ENCODE data around the gene EFCAB14. TPM values are rescaled to one million over a fixed set of nuclear protein-coding genes. Genes with fewer than 3 reads are reported as not detected.

The EFCAB14 gene
- total and polyA plus RNA-seq, 10 of the 15 experiments (the other 5 are each of a cell fraction or from before 2014, with no cell fraction given), result 7.8 to 66.0 (median 41.6) TPM

DNA sequence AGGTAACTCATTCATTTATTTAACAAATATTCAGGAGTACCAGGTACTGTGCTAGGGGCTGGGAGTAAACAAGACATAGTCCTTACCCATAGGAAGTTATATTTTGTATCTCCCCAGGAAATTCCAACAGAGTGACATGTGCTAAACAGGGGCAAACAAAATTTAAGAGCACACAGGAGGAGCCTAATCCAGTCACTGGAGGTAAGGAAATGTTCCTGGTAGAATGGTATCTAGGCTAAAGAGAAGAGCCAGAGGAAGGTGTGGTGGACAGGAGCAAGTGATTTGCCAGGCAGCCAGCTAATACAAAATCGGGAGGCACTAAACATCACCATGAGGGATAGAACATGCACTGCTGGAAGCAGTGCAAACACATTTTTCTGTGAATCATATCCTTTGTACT is 36.9 kb downstream of the EFCAB14 start:
- POLR2A ChIA-PET, result interaction anchor here (0.8 kb wide), 1 partner anchor 15 kb away, joined by 4 read pairs; no protein-coding TSS in a partner anchor
- H3K79me2 ChIP-seq (ENCODE audit: control insufficient read depth, insufficient read depth, low read length), result no peaks in the 10 kb centered on the region
- no peaks in the 10 kb centered on the region for H3K27me3 ChIP-seq (replicated peaks in 1 of 2; ENCODE audit: control insufficient read depth in 2 of 2, insufficient read depth in 2 of 2, low read length in 1 of 2)
- peaks cover 7 to 32% of the 10 kb centered on the region in 2 experiments for H3K36me3 ChIP-seq (ENCODE audit: control insufficient read depth in 2 of 2, insufficient read depth in 2 of 2, low read length in 1 of 2)
- intact Hi-C loops (cut with micrococcal nuclease; ENCODE audit: unreplicated experiment), result no loop called here
- in situ Hi-C loops (cut with MboI), result no loop called here
- no peak overlapping the region for H3K4me3 ChIP-seq
- no peak overlapping the region for H3K9ac ChIP-seq (ENCODE audit: control insufficient read depth, insufficient read depth, low read length)
- BruUV-seq (replicated peaks), result no TSS peak
- no peaks in the 10 kb centered on the region for H3K9me3 ChIP-seq (replicated peaks; ENCODE audit: control insufficient read depth, insufficient read depth, low read length)
- FAIRE-seq (no peak), DNase-seq (ENCODE audit: low read depth, low spot score) (no peak), ATAC-seq (no peak)
- SMC1A ChIA-PET (ENCODE audit: uncharacterized antibody, unreplicated experiment), result no interaction called here
- H2AFZ ChIP-seq (ENCODE audit: control insufficient read depth, low read depth, low read length), result no peak overlapping the region
- TF ChIP-seq SMAD1 (IDR thresholded peaks at IDR 0.05; ENCODE audit: low read depth, partially characterized antibody), result no peak
- TF ChIP-seq STAT1 (conservative IDR thresholded peaks at IDR 0.05), result no peak
- no peak for TF ChIP-seq SMARCA5 (IDR thresholded peaks at IDR 0.05)
- TF ChIP-seq, protein P1, sequence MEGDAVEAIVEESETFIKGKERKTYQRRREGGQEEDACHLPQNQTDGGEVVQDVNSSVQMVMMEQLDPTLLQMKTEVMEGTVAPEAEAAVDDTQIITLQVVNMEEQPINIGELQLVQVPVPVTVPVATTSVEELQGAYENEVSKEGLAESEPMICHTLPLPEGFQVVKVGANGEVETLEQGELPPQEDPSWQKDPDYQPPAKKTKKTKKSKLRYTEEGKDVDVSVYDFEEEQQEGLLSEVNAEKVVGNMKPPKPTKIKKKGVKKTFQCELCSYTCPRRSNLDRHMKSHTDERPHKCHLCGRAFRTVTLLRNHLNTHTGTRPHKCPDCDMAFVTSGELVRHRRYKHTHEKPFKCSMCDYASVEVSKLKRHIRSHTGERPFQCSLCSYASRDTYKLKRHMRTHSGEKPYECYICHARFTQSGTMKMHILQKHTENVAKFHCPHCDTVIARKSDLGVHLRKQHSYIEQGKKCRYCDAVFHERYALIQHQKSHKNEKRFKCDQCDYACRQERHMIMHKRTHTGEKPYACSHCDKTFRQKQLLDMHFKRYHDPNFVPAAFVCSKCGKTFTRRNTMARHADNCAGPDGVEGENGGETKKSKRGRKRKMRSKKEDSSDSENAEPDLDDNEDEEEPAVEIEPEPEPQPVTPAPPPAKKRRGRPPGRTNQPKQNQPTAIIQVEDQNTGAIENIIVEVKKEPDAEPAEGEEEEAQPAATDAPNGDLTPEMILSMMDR (IDR thresholded peaks at IDR 0.05 in 2 of 3, conservative IDR thresholded peaks at IDR 0.05 in 1 of 3; ENCODE audit: control insufficient read depth in 2 of 3, extremely low read depth in 1 of 3, insufficient read depth in 1 of 3, low read depth in 3 of 3, low read length in 3 of 3), result no peak
- TF ChIP-seq ATF7 (IDR thresholded peaks at IDR 0.05; ENCODE audit: low read depth), result no peak
- TF ChIP-seq SIN3A (IDR thresholded peaks at IDR 0.05; ENCODE audit: low read depth, low read length), result no peak
- no peak for TF ChIP-seq TBL1XR1 (IDR thresholded peaks at IDR 0.05; ENCODE audit: low read depth, low read length)
- TF ChIP-seq HDGF (IDR thresholded peaks at IDR 0.05), result no peak
- TF ChIP-seq ASH2L (IDR thresholded peaks at IDR 0.05; ENCODE audit: borderline replicate concordance, low read depth), result no peak
- TF ChIP-seq NFYB (IDR thresholded peaks at IDR 0.05; ENCODE audit: insufficient read depth, low read depth, low read length), result no peak
- TF ChIP-seq LARP7 (IDR thresholded peaks at IDR 0.05), result no peak
- TF ChIP-seq, protein P2, sequence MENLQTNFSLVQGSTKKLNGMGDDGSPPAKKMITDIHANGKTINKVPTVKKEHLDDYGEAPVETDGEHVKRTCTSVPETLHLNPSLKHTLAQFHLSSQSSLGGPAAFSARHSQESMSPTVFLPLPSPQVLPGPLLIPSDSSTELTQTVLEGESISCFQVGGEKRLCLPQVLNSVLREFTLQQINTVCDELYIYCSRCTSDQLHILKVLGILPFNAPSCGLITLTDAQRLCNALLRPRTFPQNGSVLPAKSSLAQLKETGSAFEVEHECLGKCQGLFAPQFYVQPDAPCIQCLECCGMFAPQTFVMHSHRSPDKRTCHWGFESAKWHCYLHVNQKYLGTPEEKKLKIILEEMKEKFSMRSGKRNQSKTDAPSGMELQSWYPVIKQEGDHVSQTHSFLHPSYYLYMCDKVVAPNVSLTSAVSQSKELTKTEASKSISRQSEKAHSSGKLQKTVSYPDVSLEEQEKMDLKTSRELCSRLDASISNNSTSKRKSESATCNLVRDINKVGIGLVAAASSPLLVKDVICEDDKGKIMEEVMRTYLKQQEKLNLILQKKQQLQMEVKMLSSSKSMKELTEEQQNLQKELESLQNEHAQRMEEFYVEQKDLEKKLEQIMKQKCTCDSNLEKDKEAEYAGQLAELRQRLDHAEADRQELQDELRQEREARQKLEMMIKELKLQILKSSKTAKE (IDR thresholded peaks at IDR 0.05; ENCODE audit: low read depth, poor library complexity, severe bottlenecking), result no peak
- no peak for TF ChIP-seq HCFC1 (IDR thresholded peaks at IDR 0.05; ENCODE audit: low read length)
- no peak for TF ChIP-seq EED (IDR thresholded peaks at IDR 0.05; ENCODE audit: low read depth)
- no peak for TF ChIP-seq GABPA (IDR thresholded peaks at IDR 0.05; ENCODE audit: low read depth)
- no peak for TF ChIP-seq POU2F2 (IDR thresholded peaks at IDR 0.05; ENCODE audit: borderline replicate concordance, low read depth, low read length)
- TF ChIP-seq, protein P3, sequence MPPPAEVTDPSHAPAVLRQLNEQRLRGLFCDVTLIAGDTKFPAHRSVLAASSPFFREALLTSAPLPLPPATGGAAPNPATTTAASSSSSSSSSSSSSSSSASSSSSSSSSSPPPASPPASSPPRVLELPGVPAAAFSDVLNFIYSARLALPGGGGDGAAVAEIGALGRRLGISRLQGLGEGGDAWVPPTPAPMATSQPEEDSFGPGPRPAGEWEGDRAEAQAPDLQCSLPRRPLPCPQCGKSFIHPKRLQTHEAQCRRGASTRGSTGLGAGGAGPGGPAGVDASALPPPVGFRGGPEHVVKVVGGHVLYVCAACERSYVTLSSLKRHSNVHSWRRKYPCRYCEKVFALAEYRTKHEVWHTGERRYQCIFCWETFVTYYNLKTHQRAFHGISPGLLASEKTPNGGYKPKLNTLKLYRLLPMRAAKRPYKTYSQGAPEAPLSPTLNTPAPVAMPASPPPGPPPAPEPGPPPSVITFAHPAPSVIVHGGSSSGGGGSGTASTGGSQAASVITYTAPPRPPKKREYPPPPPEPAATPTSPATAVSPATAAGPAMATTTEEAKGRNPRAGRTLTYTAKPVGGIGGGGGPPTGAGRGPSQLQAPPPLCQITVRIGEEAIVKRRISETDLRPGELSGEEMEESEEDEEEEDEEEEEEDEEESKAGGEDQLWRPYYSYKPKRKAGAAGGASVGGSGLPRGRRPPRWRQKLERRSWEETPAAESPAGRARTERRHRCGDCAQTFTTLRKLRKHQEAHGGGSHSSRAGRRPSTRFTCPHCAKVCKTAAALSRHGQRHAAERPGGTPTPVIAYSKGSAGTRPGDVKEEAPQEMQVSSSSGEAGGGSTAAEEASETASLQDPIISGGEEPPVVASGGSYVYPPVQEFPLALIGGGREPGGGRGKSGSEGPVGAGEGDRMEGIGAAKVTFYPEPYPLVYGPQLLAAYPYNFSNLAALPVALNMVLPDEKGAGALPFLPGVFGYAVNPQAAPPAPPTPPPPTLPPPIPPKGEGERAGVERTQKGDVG (CRISPR knock-in tag; IDR thresholded peaks at IDR 0.05), result no peak
- no peak for TF ChIP-seq RELA (IDR thresholded peaks at IDR 0.05; ENCODE audit: borderline replicate concordance, partially characterized antibody)
- H4K20me1 ChIP-seq (ENCODE audit: control insufficient read depth, insufficient read depth), result no peaks in the 10 kb centered on the region
- RAD21 ChIA-PET (ENCODE audit: unreplicated experiment), result no interaction called here
- no peak overlapping the region for H3K27ac ChIP-seq (ENCODE audit: control insufficient read depth, insufficient read depth)
- CTCF ChIA-PET, result interaction anchor here (1.6 kb wide), 1 partner anchor 18 kb away, joined by 3 read pairs; no protein-coding TSS in a partner anchor
- no peak overlapping the region for H3K4me2 ChIP-seq (ENCODE audit: control insufficient read depth, insufficient read depth)
- WGBS (ENCODE audit: insufficient coverage, insufficient replicate concordance, low lambda C conversion rate, missing lambda C conversion rate), result 65% methylated on average over 1 of the region's 1 CpG
- no peaks in the 10 kb centered on the region for H3K4me1 ChIP-seq (ENCODE audit: control insufficient read depth, insufficient read depth, low read length)
